Measurements from ENCODE around the gene MON2. TPM values are rescaled to one million over a fixed set of nuclear protein-coding genes. Genes with fewer than 3 reads are reported as not detected.

The MON2 gene
- total RNA-seq, 1 donor from 2014 or later: 43.4 TPM

- Mint-ChIP-seq H3K4me1 (ENCODE audit: low read depth, unreplicated experiment) (peaks cover 5% of the 10 kb centered on the region), H3K9me3 (ENCODE audit: unreplicated experiment) (peaks cover 8% of the 10 kb centered on the region), H3K4me3 (ENCODE audit: unreplicated experiment) (no peak overlapping the region), H3K27ac (ENCODE audit: unreplicated experiment) (no peak overlapping the region), H3K27me3 (ENCODE audit: unreplicated experiment) (no peaks in the 10 kb centered on the region), H3K36me3 (ENCODE audit: unreplicated experiment) (no peaks in the 10 kb centered on the region)
- no peak for DNase-seq
- no peak for TF ChIP-seq CTCF (IDR thresholded peaks at IDR 0.05; ENCODE audit: partially characterized antibody, unreplicated experiment)
These were observed 155.6 kb downstream of the MON2 start for GRCh38 chr12:62622177-62622576.

GRCh38 chr12:62625228-62625627 is 158.6 kb downstream of the MON2 start:
- peaks cover 7% of the 10 kb centered on the region for H3K4me1 Mint-ChIP-seq (ENCODE audit: low read depth, unreplicated experiment)
- DNase-seq: no peak
- H3K36me3 Mint-ChIP-seq (ENCODE audit: unreplicated experiment): no peaks in the 10 kb centered on the region

GRCh38 chr12:62627181-62627580 is 160.6 kb downstream of the MON2 start:
- no peak overlapping the region for H3K4me3 Mint-ChIP-seq (ENCODE audit: unreplicated experiment)
- H3K27ac Mint-ChIP-seq (ENCODE audit: unreplicated experiment): no peak overlapping the region
- TF ChIP-seq CTCF (IDR thresholded peaks at IDR 0.05; ENCODE audit: partially characterized antibody, unreplicated experiment): no peak
- peaks cover 3% of the 10 kb centered on the region for H3K9me3 Mint-ChIP-seq (ENCODE audit: unreplicated experiment)
- H3K4me1 Mint-ChIP-seq (ENCODE audit: low read depth, unreplicated experiment): peaks cover 12% of the 10 kb centered on the region
- DNase-seq: no peak
- H3K36me3 Mint-ChIP-seq (ENCODE audit: unreplicated experiment): no peaks in the 10 kb centered on the region
- H3K27me3 Mint-ChIP-seq (ENCODE audit: unreplicated experiment): peaks cover 3% of the 10 kb centered on the region

More at GRCh38 chr12:62625228-62625627, 158.6 kb downstream of the MON2 start:
- Mint-ChIP-seq H3K4me3 (ENCODE audit: unreplicated experiment) (no peak overlapping the region), H3K9me3 (ENCODE audit: unreplicated experiment) (peaks cover 5% of the 10 kb centered on the region), H3K27ac (ENCODE audit: unreplicated experiment) (no peak overlapping the region), H3K27me3 (ENCODE audit: unreplicated experiment) (peaks cover 3% of the 10 kb centered on the region)
- TF ChIP-seq CTCF (IDR thresholded peaks at IDR 0.05; ENCODE audit: partially characterized antibody, unreplicated experiment): no peak

GRCh38 chr12:62629413-62629812 is 162.8 kb downstream of the MON2 start:
- no peaks in the 10 kb centered on the region for H3K36me3 Mint-ChIP-seq (ENCODE audit: unreplicated experiment)
- DNase-seq: no peak
- H3K4me1 Mint-ChIP-seq (ENCODE audit: low read depth, unreplicated experiment): peaks cover 12% of the 10 kb centered on the region
- TF ChIP-seq CTCF (IDR thresholded peaks at IDR 0.05; ENCODE audit: partially characterized antibody, unreplicated experiment): no peak
- H3K9me3 Mint-ChIP-seq (ENCODE audit: unreplicated experiment): peaks cover 3% of the 10 kb centered on the region
- peaks cover 5% of the 10 kb centered on the region for H3K27me3 Mint-ChIP-seq (ENCODE audit: unreplicated experiment)
- no peak overlapping the region for H3K4me3 Mint-ChIP-seq (ENCODE audit: unreplicated experiment)
- no peak overlapping the region for H3K27ac Mint-ChIP-seq (ENCODE audit: unreplicated experiment)

GRCh38 chr12:62629971-62630739 is 163.5 kb downstream of the MON2 start:
- H3K9me3 Mint-ChIP-seq (ENCODE audit: unreplicated experiment): peaks cover 3% of the 10 kb centered on the region
- peaks cover 5% of the 10 kb centered on the region for H3K27me3 Mint-ChIP-seq (ENCODE audit: unreplicated experiment)
- no peak for DNase-seq
- no peak overlapping the region for H3K4me3 Mint-ChIP-seq (ENCODE audit: unreplicated experiment)
- no peaks in the 10 kb centered on the region for H3K36me3 Mint-ChIP-seq (ENCODE audit: unreplicated experiment)
- H3K27ac Mint-ChIP-seq (ENCODE audit: unreplicated experiment): no peak overlapping the region
- no peak for TF ChIP-seq CTCF (IDR thresholded peaks at IDR 0.05; ENCODE audit: partially characterized antibody, unreplicated experiment)
- peaks cover 11% of the 10 kb centered on the region for H3K4me1 Mint-ChIP-seq (ENCODE audit: low read depth, unreplicated experiment)

Measured in glutamatergic neuron (in vitro differentiated cells).